ENCODE data around the gene UMODL1.

The UMODL1 gene

DNA sequence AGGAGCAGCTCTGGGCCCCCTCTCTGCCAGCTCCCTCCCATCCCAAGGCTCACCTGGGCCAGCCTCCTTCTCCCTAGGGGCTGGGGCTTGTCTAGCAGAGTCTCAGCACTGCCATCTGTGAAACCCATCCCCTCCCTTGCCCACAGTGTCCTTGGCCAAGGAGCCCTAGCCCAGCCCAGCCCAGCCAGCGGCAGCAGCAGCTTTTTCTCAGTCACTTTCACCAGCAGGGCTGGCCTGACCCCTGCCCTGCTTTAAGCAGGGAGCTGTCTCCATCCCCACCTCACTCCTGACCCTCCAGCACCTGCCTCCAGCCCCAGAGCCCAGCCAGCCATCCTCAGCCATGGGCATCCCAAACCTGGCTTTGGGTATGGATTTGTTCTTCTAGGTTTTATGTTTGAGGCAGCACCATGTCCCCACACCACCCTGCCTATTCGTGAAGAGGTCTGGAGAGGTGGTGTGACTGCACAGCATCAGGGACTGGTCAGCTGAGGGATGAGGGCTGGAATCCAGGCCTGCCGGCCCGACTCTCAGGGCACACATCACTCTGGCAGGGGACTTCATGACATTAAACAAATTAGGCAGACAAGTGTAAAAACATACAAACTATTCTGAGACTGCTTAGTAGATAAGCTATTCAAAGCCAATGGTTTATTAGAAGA lies 111.7 kb downstream of the UMODL1 start:
- ATAC-seq = no peak
- TF ChIP-seq SNAI2 (CRISPR knock-in tag; IDR thresholded peaks at IDR 0.05) = no peak
- TF ChIP-seq ZNF565 (CRISPR knock-in tag; conservative IDR thresholded peaks at IDR 0.05; ENCODE audit: low read depth) = no peak
- no peak for TF ChIP-seq TOX (CRISPR knock-in tag; IDR thresholded peaks at IDR 0.05; ENCODE audit: borderline replicate concordance)
- no peak for TF ChIP-seq OSR1 (CRISPR knock-in tag; IDR thresholded peaks at IDR 0.05)
- no peak for TF ChIP-seq ESRRG (CRISPR knock-in tag; IDR thresholded peaks at IDR 0.05)
- TF ChIP-seq, protein P1, sequence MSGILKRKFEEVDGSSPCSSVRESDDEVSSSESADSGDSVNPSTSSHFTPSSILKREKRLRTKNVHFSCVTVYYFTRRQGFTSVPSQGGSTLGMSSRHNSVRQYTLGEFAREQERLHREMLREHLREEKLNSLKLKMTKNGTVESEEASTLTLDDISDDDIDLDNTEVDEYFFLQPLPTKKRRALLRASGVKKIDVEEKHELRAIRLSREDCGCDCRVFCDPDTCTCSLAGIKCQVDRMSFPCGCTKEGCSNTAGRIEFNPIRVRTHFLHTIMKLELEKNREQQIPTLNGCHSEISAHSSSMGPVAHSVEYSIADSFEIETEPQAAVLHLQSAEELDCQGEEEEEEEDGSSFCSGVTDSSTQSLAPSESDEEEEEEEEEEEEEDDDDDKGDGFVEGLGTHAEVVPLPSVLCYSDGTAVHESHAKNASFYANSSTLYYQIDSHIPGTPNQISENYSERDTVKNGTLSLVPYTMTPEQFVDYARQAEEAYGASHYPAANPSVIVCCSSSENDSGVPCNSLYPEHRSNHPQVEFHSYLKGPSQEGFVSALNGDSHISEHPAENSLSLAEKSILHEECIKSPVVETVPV (CRISPR knock-in tag; IDR thresholded peaks at IDR 0.05) = no peak
- TF ChIP-seq, protein P2, sequence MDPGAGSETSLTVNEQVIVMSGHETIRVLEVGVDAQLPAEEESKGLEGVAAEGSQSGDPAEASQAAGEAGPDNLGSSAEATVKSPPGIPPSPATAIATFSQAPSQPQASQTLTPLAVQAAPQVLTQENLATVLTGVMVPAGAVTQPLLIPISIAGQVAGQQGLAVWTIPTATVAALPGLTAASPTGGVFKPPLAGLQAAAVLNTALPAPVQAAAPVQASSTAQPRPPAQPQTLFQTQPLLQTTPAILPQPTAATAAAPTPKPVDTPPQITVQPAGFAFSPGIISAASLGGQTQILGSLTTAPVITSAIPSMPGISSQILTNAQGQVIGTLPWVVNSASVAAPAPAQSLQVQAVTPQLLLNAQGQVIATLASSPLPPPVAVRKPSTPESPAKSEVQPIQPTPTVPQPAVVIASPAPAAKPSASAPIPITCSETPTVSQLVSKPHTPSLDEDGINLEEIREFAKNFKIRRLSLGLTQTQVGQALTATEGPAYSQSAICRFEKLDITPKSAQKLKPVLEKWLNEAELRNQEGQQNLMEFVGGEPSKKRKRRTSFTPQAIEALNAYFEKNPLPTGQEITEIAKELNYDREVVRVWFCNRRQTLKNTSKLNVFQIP (CRISPR knock-in tag; IDR thresholded peaks at IDR 0.05; ENCODE audit: borderline replicate concordance, low read depth) = no peak
- TF ChIP-seq ZNF70 (CRISPR knock-in tag; IDR thresholded peaks at IDR 0.05) = no peak
- no peak for TF ChIP-seq RARB (CRISPR knock-in tag; IDR thresholded peaks at IDR 0.05)
- no peak for TF ChIP-seq TCF4 (CRISPR knock-in tag; IDR thresholded peaks at IDR 0.05; ENCODE audit: borderline replicate concordance)
- TF ChIP-seq BACH2 (CRISPR knock-in tag; IDR thresholded peaks at IDR 0.05; ENCODE audit: borderline replicate concordance) = no peak
- TF ChIP-seq ZC3H10 (CRISPR knock-in tag; IDR thresholded peaks at IDR 0.05) = no peak
- TF ChIP-seq PPARA (CRISPR knock-in tag; IDR thresholded peaks at IDR 0.05; ENCODE audit: borderline replicate concordance) = no peak

DNA sequence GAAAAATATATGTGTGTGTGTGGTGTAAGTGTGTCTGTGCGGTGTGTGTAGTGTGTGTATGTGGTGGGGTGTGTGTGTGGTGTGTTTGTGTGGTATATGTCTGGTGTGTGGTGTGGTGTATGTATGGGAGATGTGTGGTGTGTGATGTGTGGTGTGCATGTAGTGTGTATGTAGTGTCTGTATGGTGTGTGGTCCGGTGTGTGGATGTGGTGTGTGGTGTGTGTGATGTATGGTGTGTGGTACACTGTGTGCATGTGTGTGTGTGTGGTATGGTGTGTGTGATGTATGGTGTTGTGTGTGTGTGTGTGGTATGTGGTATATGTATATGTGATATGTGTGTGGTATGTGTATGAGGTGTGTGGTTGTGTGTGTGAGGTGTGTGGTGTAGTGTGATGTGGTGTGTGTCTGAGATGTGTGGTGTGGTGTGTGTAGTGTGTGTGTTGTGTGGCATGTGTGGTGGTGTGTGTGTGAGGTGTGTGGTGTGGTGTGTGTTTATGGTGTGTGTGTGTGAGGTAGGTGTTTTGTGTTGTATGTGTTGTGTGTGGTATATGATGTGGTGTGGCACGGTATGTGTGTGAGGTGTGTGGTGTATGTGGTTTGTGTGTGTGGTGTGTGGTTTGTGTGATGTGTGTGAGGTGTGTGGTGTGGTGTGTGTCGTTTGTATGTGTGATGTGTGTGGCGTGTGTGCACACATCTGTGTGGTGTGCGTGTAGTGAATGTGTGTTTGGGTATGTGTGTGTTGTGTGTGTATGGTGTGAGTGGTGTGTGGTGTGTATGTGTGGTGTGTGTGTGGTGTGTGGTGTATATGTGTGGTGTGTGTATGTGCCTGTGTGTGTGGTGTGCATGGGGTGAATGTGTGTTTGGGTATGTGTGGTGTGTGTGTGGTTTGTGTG lies 112.5 kb downstream of the UMODL1 start:
- ATAC-seq = no peak
- TF ChIP-seq ZFP30 (CRISPR knock-in tag; IDR thresholded peaks at IDR 0.05) (no peak), RARB (CRISPR knock-in tag; IDR thresholded peaks at IDR 0.05) (no peak), TCF4 (CRISPR knock-in tag; IDR thresholded peaks at IDR 0.05; ENCODE audit: borderline replicate concordance) (no peak), BACH2 (CRISPR knock-in tag; IDR thresholded peaks at IDR 0.05; ENCODE audit: borderline replicate concordance) (no peak), ISL1 (CRISPR knock-in tag; IDR thresholded peaks at IDR 0.05) (no peak), ZFP3 (CRISPR knock-in tag; IDR thresholded peaks at IDR 0.05) (no peak), SNAI2 (CRISPR knock-in tag; IDR thresholded peaks at IDR 0.05) (no peak), ARNTL (CRISPR knock-in tag; IDR thresholded peaks at IDR 0.05; ENCODE audit: borderline replicate concordance, low read depth) (no peak)
- TF ChIP-seq, protein P3, sequence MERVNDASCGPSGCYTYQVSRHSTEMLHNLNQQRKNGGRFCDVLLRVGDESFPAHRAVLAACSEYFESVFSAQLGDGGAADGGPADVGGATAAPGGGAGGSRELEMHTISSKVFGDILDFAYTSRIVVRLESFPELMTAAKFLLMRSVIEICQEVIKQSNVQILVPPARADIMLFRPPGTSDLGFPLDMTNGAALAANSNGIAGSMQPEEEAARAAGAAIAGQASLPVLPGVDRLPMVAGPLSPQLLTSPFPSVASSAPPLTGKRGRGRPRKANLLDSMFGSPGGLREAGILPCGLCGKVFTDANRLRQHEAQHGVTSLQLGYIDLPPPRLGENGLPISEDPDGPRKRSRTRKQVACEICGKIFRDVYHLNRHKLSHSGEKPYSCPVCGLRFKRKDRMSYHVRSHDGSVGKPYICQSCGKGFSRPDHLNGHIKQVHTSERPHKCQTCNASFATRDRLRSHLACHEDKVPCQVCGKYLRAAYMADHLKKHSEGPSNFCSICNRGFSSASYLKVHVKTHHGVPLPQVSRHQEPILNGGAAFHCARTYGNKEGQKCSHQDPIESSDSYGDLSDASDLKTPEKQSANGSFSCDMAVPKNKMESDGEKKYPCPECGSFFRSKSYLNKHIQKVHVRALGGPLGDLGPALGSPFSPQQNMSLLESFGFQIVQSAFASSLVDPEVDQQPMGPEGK (CRISPR knock-in tag; IDR thresholded peaks at IDR 0.05; ENCODE audit: borderline replicate concordance) = no peak

DNA sequence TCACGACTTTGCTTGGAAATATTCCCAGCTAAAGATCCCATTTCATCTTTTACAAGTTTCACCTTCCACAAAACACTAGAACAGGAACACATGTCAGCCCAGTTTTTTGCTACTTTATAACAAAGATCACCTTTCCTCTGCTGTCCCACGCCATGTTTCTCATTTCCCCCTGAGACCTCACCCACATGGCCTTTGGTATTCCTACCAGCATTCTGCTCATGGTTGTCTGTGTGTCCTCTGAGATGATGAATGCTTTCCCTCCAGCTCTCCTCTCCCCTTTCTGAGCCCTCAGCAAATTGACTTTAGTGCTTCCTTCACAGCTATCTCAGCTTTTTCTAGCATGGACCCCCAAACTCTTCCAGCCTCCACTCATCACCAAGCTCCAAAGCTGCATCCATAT lies 115.5 kb downstream of the UMODL1 start:
- ATAC-seq = no peak
- TF ChIP-seq ZC3H10 (CRISPR knock-in tag; IDR thresholded peaks at IDR 0.05) (no peak), ESRRG (CRISPR knock-in tag; IDR thresholded peaks at IDR 0.05) (no peak), ZNF565 (CRISPR knock-in tag; conservative IDR thresholded peaks at IDR 0.05; ENCODE audit: low read depth) (no peak), ISL1 (CRISPR knock-in tag; IDR thresholded peaks at IDR 0.05) (no peak), ZFP3 (CRISPR knock-in tag; IDR thresholded peaks at IDR 0.05) (no peak), TOX (CRISPR knock-in tag; IDR thresholded peaks at IDR 0.05; ENCODE audit: borderline replicate concordance) (no peak), CSDC2 (CRISPR knock-in tag; IDR thresholded peaks at IDR 0.05) (no peak), ZNF70 (CRISPR knock-in tag; IDR thresholded peaks at IDR 0.05) (no peak), OSR1 (CRISPR knock-in tag; IDR thresholded peaks at IDR 0.05) (no peak), PPARA (CRISPR knock-in tag; IDR thresholded peaks at IDR 0.05; ENCODE audit: borderline replicate concordance) (no peak), ARNTL (CRISPR knock-in tag; IDR thresholded peaks at IDR 0.05; ENCODE audit: borderline replicate concordance, low read depth) (no peak), ZFP30 (CRISPR knock-in tag; IDR thresholded peaks at IDR 0.05) (no peak), GLIS3 (CRISPR knock-in tag; IDR thresholded peaks at IDR 0.05) (no peak), TCF4 (CRISPR knock-in tag; IDR thresholded peaks at IDR 0.05; ENCODE audit: borderline replicate concordance) (no peak), SNAI2 (CRISPR knock-in tag; IDR thresholded peaks at IDR 0.05) (no peak)
- TF ChIP-seq, protein P4, sequence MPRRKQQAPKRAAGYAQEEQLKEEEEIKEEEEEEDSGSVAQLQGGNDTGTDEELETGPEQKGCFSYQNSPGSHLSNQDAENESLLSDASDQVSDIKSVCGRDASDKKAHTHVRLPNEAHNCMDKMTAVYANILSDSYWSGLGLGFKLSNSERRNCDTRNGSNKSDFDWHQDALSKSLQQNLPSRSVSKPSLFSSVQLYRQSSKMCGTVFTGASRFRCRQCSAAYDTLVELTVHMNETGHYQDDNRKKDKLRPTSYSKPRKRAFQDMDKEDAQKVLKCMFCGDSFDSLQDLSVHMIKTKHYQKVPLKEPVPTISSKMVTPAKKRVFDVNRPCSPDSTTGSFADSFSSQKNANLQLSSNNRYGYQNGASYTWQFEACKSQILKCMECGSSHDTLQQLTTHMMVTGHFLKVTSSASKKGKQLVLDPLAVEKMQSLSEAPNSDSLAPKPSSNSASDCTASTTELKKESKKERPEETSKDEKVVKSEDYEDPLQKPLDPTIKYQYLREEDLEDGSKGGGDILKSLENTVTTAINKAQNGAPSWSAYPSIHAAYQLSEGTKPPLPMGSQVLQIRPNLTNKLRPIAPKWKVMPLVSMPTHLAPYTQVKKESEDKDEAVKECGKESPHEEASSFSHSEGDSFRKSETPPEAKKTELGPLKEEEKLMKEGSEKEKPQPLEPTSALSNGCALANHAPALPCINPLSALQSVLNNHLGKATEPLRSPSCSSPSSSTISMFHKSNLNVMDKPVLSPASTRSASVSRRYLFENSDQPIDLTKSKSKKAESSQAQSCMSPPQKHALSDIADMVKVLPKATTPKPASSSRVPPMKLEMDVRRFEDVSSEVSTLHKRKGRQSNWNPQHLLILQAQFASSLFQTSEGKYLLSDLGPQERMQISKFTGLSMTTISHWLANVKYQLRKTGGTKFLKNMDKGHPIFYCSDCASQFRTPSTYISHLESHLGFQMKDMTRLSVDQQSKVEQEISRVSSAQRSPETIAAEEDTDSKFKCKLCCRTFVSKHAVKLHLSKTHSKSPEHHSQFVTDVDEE (CRISPR knock-in tag; IDR thresholded peaks at IDR 0.05) = no peak
- TF ChIP-seq, protein P3 (CRISPR knock-in tag; IDR thresholded peaks at IDR 0.05; ENCODE audit: borderline replicate concordance) = no peak
- TF ChIP-seq, protein P5, sequence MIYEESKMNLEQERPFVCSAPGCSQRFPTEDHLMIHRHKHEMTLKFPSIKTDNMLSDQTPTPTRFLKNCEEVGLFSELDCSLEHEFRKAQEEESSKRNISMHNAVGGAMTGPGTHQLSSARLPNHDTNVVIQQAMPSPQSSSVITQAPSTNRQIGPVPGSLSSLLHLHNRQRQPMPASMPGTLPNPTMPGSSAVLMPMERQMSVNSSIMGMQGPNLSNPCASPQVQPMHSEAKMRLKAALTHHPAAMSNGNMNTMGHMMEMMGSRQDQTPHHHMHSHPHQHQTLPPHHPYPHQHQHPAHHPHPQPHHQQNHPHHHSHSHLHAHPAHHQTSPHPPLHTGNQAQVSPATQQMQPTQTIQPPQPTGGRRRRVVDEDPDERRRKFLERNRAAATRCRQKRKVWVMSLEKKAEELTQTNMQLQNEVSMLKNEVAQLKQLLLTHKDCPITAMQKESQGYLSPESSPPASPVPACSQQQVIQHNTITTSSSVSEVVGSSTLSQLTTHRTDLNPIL (CRISPR knock-in tag; IDR thresholded peaks at IDR 0.05; ENCODE audit: low read depth) = no peak
